ENCODE results near the gene YJEFN3. TPM values are rescaled to one million over a fixed set of nuclear protein-coding genes. Genes with fewer than 3 reads are reported as not detected.

The YJEFN3 gene
- total and polyA plus RNA-seq, 2 of the 8 experiments (the other 6 are each of a cell fraction or from before 2014, with no cell fraction given), result 5.7 to 9.4 TPM

- no peak overlapping the region for H3K9ac ChIP-seq (replicated peaks in 1 of 4; ENCODE audit: extremely low read depth in 1 of 4, low read depth in 3 of 4, low read length in 3 of 4)
- no peaks in the 10 kb centered on the region for H3K36me3 ChIP-seq (ENCODE audit: control insufficient read depth in 2 of 4, insufficient read depth in 4 of 4, low read length in 3 of 4)
- no peak overlapping the region for H3K4ac ChIP-seq (replicated peaks; ENCODE audit: insufficient read length, low read depth, low read length)
- H3K4me1 ChIP-seq (replicated peaks in 1 of 4; ENCODE audit: control insufficient read depth in 3 of 4, insufficient read depth in 4 of 4, low read length in 3 of 4), result peaks cover 0 to 8% (median 3%) of the 10 kb centered on the region in 4 experiments; a peak in 3 of 7 replicates
- peak overlapping the region in 2 of 4 experiments; percentile 57 to 62; a peak in 5 of 8 replicates for H3K4me3 ChIP-seq (ENCODE audit: extremely low read depth in 1 of 4, insufficient read depth in 2 of 4, low read depth in 3 of 4, low read length in 4 of 4)
- 0 out of 2 replicates have a peak overlapping the region, but pooled peaks have one; percentile 36 for H4K8ac ChIP-seq (ENCODE audit: extremely low read depth, insufficient read depth, low read length)
- no peak for DNase-seq (ENCODE audit: low read depth in 1 of 2, low spot score in 2 of 2)
- H3K79me1 ChIP-seq (ENCODE audit: low read depth, low read length), result no peaks in the 10 kb centered on the region
- H4K5ac ChIP-seq (ENCODE audit: insufficient read length, low read depth, low read length), result no peak overlapping the region
- no peak overlapping the region for H3K23ac ChIP-seq (ENCODE audit: insufficient read length)
- H2AK5ac ChIP-seq (ENCODE audit: low read depth, low read length), result no peak overlapping the region
- POLR2A ChIA-PET (ENCODE audit: partially characterized antibody), result interaction anchor here (0.6 to 1.9 kb wide), 4 partner anchors 10 to 133 kb away, joined by 3 to 4 read pairs (median 4); partner anchors contain the start of genes GATAD2A and NDUFA13
- no peak overlapping the region for H2BK12ac ChIP-seq (ENCODE audit: low read depth, low read length)
- H3K4me2 ChIP-seq (ENCODE audit: insufficient read depth in 1 of 2, low read depth in 2 of 2, low read length in 2 of 2), result peak overlapping the region; percentile 67 to 79
- CTCF ChIA-PET (ENCODE audit: partially characterized antibody), result interaction anchor here (0.8 to 8.2 kb wide), 3 partner anchors 9 to 22 kb away, joined by 3 to 104 read pairs (median 5); no protein-coding TSS in a partner anchor
- H3K14ac ChIP-seq (ENCODE audit: insufficient read length), result no peak overlapping the region
- peaks cover 9% of the 10 kb centered on the region; the same call in 1 of the 2 replicates for H3K23me2 ChIP-seq (ENCODE audit: low read depth, low read length)
- H3K79me2 ChIP-seq (ENCODE audit: control insufficient read depth in 1 of 2, insufficient read depth in 2 of 2, low read length in 2 of 2), result no peaks in the 10 kb centered on the region
- peaks cover 3 to 7% of the 10 kb centered on the region in 2 experiments for H4K20me1 ChIP-seq (replicated peaks in 1 of 2; ENCODE audit: control insufficient read depth in 1 of 2, insufficient read depth in 2 of 2, low read length in 2 of 2)
- peaks cover 6 to 26% (median 20%) of the 10 kb centered on the region in 4 experiments for H3K27me3 ChIP-seq (replicated peaks in 1 of 4; ENCODE audit: control insufficient read depth in 3 of 4, extremely low read depth in 1 of 4, insufficient read depth in 3 of 4, low read length in 3 of 4)
- no peak overlapping the region for H3K18ac ChIP-seq (ENCODE audit: extremely low read depth, low read length)
- no peak overlapping the region for H2BK5ac ChIP-seq (ENCODE audit: low read depth, low read length)
- no peak overlapping the region for H3K27ac ChIP-seq (ENCODE audit: low read depth, low read length)
- H2AFZ ChIP-seq (ENCODE audit: low read length), result no peak overlapping the region
- no peak overlapping the region for H3K56ac ChIP-seq (replicated peaks; ENCODE audit: insufficient read length, low read depth, low read length)
- no peak for FAIRE-seq
- TF ChIP-seq EP300 (IDR thresholded peaks at IDR 0.05; ENCODE audit: borderline replicate concordance in 1 of 2, low read depth in 2 of 2, low read length in 2 of 2) (no peak), USF2 (IDR thresholded peaks at IDR 0.05; ENCODE audit: low read length) (no peak), TAF1 (IDR thresholded peaks at IDR 0.05; ENCODE audit: low read depth, low read length) (no peak), PHF8 (conservative IDR thresholded peaks at IDR 0.05; ENCODE audit: low read depth, low read length) (no peak), CBX5 (IDR thresholded peaks at IDR 0.05; ENCODE audit: low read depth, low read length) (no peak)
- 0 out of 2 replicates have a peak overlapping the region, but pooled peaks have one; percentile 46 for H2BK15ac ChIP-seq (ENCODE audit: low read length)
- H4K91ac ChIP-seq (replicated peaks; ENCODE audit: insufficient read length, low read length), result no peak overlapping the region
- no peak overlapping the region for H2BK120ac ChIP-seq (replicated peaks; ENCODE audit: low read depth, low read length)
- H3K9me3 ChIP-seq (ENCODE audit: insufficient read depth in 2 of 2, low read depth in 1 of 2, low read length in 1 of 2), result peaks cover 0 to 4% of the 10 kb centered on the region in 2 experiments; a peak in 1 of 4 replicates
- 74% methylated on average over 7 of the region's 7 CpGs; no CpG with 5 or more reads in 1 of the 2 experiments for WGBS, 2 experiments (ENCODE audit: extremely low coverage in 1 of 2, insufficient coverage in 1 of 2, insufficient read length in 1 of 2, insufficient replicate concordance in 2 of 2, low coverage in 1 of 2, low lambda C conversion rate in 2 of 2, missing lambda C conversion rate in 1 of 2)
- no peak overlapping the region for H2BK20ac ChIP-seq (ENCODE audit: low read length)
These were observed 10.1 kb downstream of the YJEFN3 start for GRCh38 chr19:19538785-19539166.

All from H1 (cell line).